HepG2 (cell line): ENCODE results near the gene PLIN5. TPM values are rescaled to one million over a fixed set of nuclear protein-coding genes. Genes with fewer than 3 reads are reported as not detected.
A peak's percentile ranks its signal among the peaks of the same experiment; 100 is the strongest.

Experiments used
- ATAC-seq: fragments of 200-7000 bp; cut with Tn5 transposase; 3 replicates; pipeline ENCODE4 v1.9.1; 2020; ENCODE audit warnings: mild to moderate bottlenecking, moderate library complexity
- BruUV-seq: library from RNA; stranded (reverse); fragments of 400-500 nt; replicated peaks from 2 replicates; lab custom pipeline; 2021; lab: Mats Ljungman, UMichigan
- CTCF ChIA-PET: fragments of 300-600 bp; formaldehyde crosslinking; extraction: SDS; loops from one replicate; lab custom pipeline; 2021; ENCODE audit warnings: low total read pairs, inconsistent platforms, low intra/inter-chr PET ratio; lab: Yijun Ruan, JAX
- POLR2A ChIA-PET: fragments of 350-600 bp; sonication (Branson Sonifier 250); formaldehyde crosslinking; loops from one replicate; lab custom pipeline; 2020; ENCODE audit warnings: antibody characterized with exemption, inconsistent platforms; lab: Yijun Ruan, JAX
- DNase-seq: peaks from one replicate; pipeline ENCODE4 v3.0.0-alpha.2; 2015; ENCODE audit warnings: low spot score
- FAIRE-seq: peaks from 3 replicates; lab custom pipeline; 2011; peaks lifted over from hg19 to GRCh38; lab: Jason Lieb, UNC
- H2AFZ ChIP-seq: one replicate; pipeline ENCODE4 v1.6.1; 2011; ENCODE audit warnings: low read length, inconsistent platforms
- H3K27ac ChIP-seq: fragments of 300-600 bp; 3 replicates; pipeline ENCODE4 v1.8.0; 2011; ENCODE audit warnings: mixed run types, mild to moderate bottlenecking, mixed read lengths, low read length, inconsistent platforms; ENCODE audit not compliant: insufficient read depth; ENCODE audit errors: extremely low read length
- H3K27me3 ChIP-seq, 2 experiments: fragments of 200-600 bp in 1 of 2; 2 replicates in 1 of 2; 3 replicates in 1 of 2; pipeline versions ENCODE4 v1.6.0 to v1.8.0; 2011; ENCODE audit warnings: low read length in 2 of 2, mild to moderate bottlenecking in 2 of 2, moderate library complexity in 2 of 2, inconsistent platforms in 1 of 2; ENCODE audit not compliant: insufficient read depth in 2 of 2, control insufficient read depth in 1 of 2
- H3K36me3 ChIP-seq, 2 experiments: fragments of 200-600 bp in 1 of 2; replicated peaks in 1 of 2; 2 replicates in 1 of 2; 3 replicates in 1 of 2; pipeline versions ENCODE4 v1.5.1 to v1.8.0; 2011; ENCODE audit warnings: low read length in 2 of 2, inconsistent platforms in 1 of 2; ENCODE audit not compliant: insufficient read depth in 2 of 2, control insufficient read depth in 1 of 2
- H3K4me1 ChIP-seq: 2 replicates; pipeline ENCODE4 v1.5.1; 2012; ENCODE audit warnings: low read length, inconsistent platforms; ENCODE audit not compliant: insufficient read depth
- H3K4me2 ChIP-seq: 2 replicates; pipeline ENCODE4 v1.6.0; 2011; ENCODE audit warnings: low read depth, low read length, inconsistent platforms
- H3K4me3 ChIP-seq, 3 experiments: fragments of 200-600 bp in 1 of 3; sonication (generic), shearing (Covaris generic) in 1 of 3; replicated peaks in 1 of 3; 2 replicates each; pipeline ENCODE4 v1.5.1; 2011 to 2016; ENCODE audit warnings: low read length in 3 of 3, inconsistent platforms in 2 of 3, low read depth in 2 of 3, mild to moderate bottlenecking in 2 of 3, control low read depth in 1 of 3, mixed read lengths in 1 of 3; ENCODE audit not compliant: insufficient read depth in 1 of 3
- H3K79me2 ChIP-seq: one replicate; pipeline ENCODE4 v1.6.1; 2011; ENCODE audit warnings: low read length, inconsistent platforms; ENCODE audit not compliant: insufficient read depth
- H3K9ac ChIP-seq: 2 replicates; pipeline ENCODE4 v1.6.0; 2011; ENCODE audit warnings: mild to moderate bottlenecking, low read depth, low read length, inconsistent platforms; ENCODE audit not compliant: insufficient read depth
- H3K9me3 ChIP-seq: 2 replicates; pipeline ENCODE4 v1.5.1; 2012; ENCODE audit warnings: mild to moderate bottlenecking, low read length
- H4K20me1 ChIP-seq: 2 replicates; pipeline ENCODE4 v1.6.0; 2011; ENCODE audit warnings: inconsistent platforms, mild to moderate bottlenecking, low read length, moderate library complexity; ENCODE audit not compliant: insufficient read depth
- AGO2 ChIP-seq: fragments of 200-400 bp; formaldehyde crosslinking; optimal IDR thresholded peaks from 2 replicates; pipeline ENCODE3; 2017; ENCODE audit warnings: mild to moderate bottlenecking, low read depth, low read length, moderate library complexity
- NFRKB ChIP-seq: fragments of 450-650 bp; IDR thresholded peaks from 2 replicates; pipeline ENCODE4 v1.6.1; 2017
- PRPF4 ChIP-seq: fragments of 200-400 bp; formaldehyde crosslinking; IDR thresholded peaks from 2 replicates; pipeline ENCODE4 v1.6.1; 2016; ENCODE audit warnings: low read length, low read depth; ENCODE audit not compliant: poor library complexity, severe bottlenecking
- SMAD1 ChIP-seq: sonication (generic); formaldehyde crosslinking; IDR thresholded peaks from 2 replicates; pipeline ENCODE4 v1.4.0; 2020; ENCODE audit warnings: missing genetic modification reagents, low read depth, mild to moderate bottlenecking, borderline replicate concordance
- SRSF9 ChIP-seq: fragments of 200-400 bp; formaldehyde crosslinking; IDR thresholded peaks from 2 replicates; pipeline ENCODE4 v1.6.1; 2018; ENCODE audit warnings: borderline replicate concordance, mild to moderate bottlenecking, low read depth, low read length; ENCODE audit not compliant: insufficient read depth, poor library complexity, severe bottlenecking
- SRY ChIP-seq: sonication (generic); formaldehyde crosslinking; IDR thresholded peaks from 2 replicates; pipeline ENCODE4 v1.8.0; 2022; ENCODE audit warnings: mild to moderate bottlenecking, missing genetic modification reagents
- ZBTB38 ChIP-seq: sonication (generic); formaldehyde crosslinking; IDR thresholded peaks from 2 replicates; pipeline ENCODE4 v1.5.1; 2020; ENCODE audit warnings: mild to moderate bottlenecking, missing genetic modification reagents
- ZNF12 ChIP-seq: sonication (generic); formaldehyde crosslinking; IDR thresholded peaks from 2 replicates; pipeline ENCODE4 v1.5.0; 2020; ENCODE audit warnings: missing genetic modification reagents
- ZNF256 ChIP-seq: sonication (generic); formaldehyde crosslinking; conservative IDR thresholded peaks from 2 replicates; pipeline ENCODE4 v1.4.0; 2020; ENCODE audit warnings: missing genetic modification reagents
- ZNF609 ChIP-seq: sonication (generic); formaldehyde crosslinking; IDR thresholded peaks from 2 replicates; pipeline ENCODE4 v1.4.0; 2020; ENCODE audit warnings: mild to moderate bottlenecking, missing genetic modification reagents, borderline replicate concordance
- ZNF660 ChIP-seq: sonication (generic); formaldehyde crosslinking; IDR thresholded peaks from 2 replicates; pipeline ENCODE4 v1.5.1; 2020; ENCODE audit warnings: mild to moderate bottlenecking, low read depth, missing genetic modification reagents, borderline replicate concordance
- ZNF724P ChIP-seq: sonication (generic); formaldehyde crosslinking; IDR thresholded peaks from 2 replicates; pipeline ENCODE4 v1.8.0; 2022; ENCODE audit warnings: missing genetic modification reagents, borderline replicate concordance
- ZNF782 ChIP-seq: sonication (generic); formaldehyde crosslinking; IDR thresholded peaks from 2 replicates; pipeline ENCODE4 v1.4.0; 2020; ENCODE audit warnings: missing genetic modification reagents, mild to moderate bottlenecking, borderline replicate concordance
- WGBS: methylation state at CpG from one replicate; pipeline ENCODE4 v1.1.6; 2017; ENCODE audit warnings: low lambda C conversion rate; 5-methylcytosine and 5-hydroxymethylcytosine counted together
- in situ Hi-C: cut with HindIII; loops from 2 replicates; pipeline ENCODE4 v1.10.0; 2017; ENCODE audit warnings: low pct_unique_long_range_greater_than_20kb; ENCODE audit not compliant: extremely low pct_ligation_motif_present
- intact Hi-C: fragments of 100-400 bp; cut with micrococcal nuclease; formaldehyde crosslinking; loops from one replicate; pipeline ENCODE4 v1.10.0; 2022; ENCODE audit not compliant: unreplicated experiment
- polyA plus RNA-seq, 8 experiments: library from polyadenylated mRNA; depleted of rRNA in 3 of 8; stranded (reverse) in 7 of 8; unstranded in 1 of 8; fragments of >200 nt; fragmentation: Illumina TruSeq in 4 of 8; extraction: Trizol in 4 of 8; gene quantifications; 2 replicates each; pipeline versions ENCODE4 v1.2.1 to v1.2.3, GENCODE V29; 2011 to 2016; ENCODE audit warnings: low read depth in 4 of 8, missing spikeins in 1 of 8, mixed read lengths in 1 of 8; ENCODE audit not compliant: insufficient read depth in 1 of 8
- total RNA-seq, 5 experiments: library from RNA; depleted of rRNA; stranded (reverse); fragments of >200 nt; fragmentation: Illumina TruSeq; extraction: Trizol; gene quantifications; 2 replicates each; pipeline ENCODE4 v1.2.3, GENCODE V29; 2016; ENCODE audit warnings: low read depth in 1 of 5
- TF ChIP-seq, protein P1 (sequence below): sonication (generic); formaldehyde crosslinking; IDR thresholded peaks from 2 replicates; pipeline ENCODE4 v1.4.0; 2020; ENCODE audit warnings: mild to moderate bottlenecking, missing genetic modification reagents

The PLIN5 gene
- total and polyA plus RNA-seq, 2 of the 13 experiments (the other 11 are each of a cell fraction or from before 2014, with no cell fraction given) = 1.8 to 4.8 TPM

DNA sequence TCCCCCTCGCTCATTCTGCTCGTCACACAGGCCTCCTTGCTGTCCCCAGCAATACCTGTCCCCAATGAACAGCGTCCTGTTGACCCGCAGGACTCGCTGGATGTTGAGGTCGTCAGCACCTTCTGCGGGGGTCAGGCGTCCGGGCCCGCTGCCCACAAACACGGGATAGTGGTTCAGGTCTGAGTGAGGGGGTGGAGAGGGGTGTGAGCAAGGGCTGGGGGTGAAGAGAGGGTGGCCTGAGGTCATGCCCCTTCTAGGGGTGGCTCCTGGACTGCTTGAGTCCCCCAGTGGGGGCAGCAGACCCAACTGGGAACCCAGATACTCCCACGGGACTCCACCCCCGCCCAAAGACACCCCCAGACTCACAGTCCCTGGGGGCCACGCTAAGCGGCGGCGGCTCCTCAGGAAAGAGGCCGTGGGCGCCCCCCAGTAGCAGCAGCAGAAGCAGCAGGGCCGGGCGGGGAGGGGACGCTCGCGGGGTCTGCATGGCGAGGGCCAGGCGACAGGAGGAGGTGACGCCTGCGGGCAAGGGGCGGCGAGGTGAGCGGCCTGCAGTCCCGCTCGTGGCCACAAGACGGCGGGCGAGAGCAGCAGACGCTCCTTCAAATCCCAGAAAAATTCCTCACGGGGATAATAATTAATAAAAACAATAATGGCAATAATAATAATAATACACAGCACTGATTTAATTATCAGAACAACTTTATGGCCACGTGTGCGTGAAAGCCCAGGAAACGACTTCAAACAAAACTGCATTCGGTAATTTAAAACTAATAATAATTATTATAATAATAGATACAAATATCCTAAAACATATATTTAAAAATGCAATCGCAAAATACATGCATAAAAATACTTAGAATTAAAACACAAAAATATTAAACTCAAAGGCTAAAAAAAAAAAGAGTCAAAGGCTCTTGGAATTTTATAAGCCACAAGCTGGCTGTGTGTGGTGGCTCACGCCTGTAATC is 23.2 kb upstream of the PLIN5 start (continued):
- TF ChIP-seq ZBTB38 (CRISPR knock-in tag) = peak; percentile 55
- TF ChIP-seq SMAD1 = no peak
- TF ChIP-seq ZNF12 (CRISPR knock-in tag) = no peak

GRCh38 chr19:4557144-4557970 is 22.3 kb upstream of the PLIN5 start:
- Histone ChIP-seq H4K20me1 (peaks cover 9% of the 10 kb centered on the region; the same call in 1 of the 2 replicates), H3K27ac (no peak overlapping the region), H3K27me3 (no peaks in the 10 kb centered on the region), H3K4me2 (no peak overlapping the region), H2AFZ (no peak overlapping the region), H3K9ac (no peak overlapping the region), H3K36me3 (peaks cover 32 to 51% of the 10 kb centered on the region in 2 experiments), H3K4me3 (no peak overlapping the region), H3K9me3 (no peaks in the 10 kb centered on the region), H3K79me2 (peaks cover 7% of the 10 kb centered on the region), H3K4me1 (no peaks in the 10 kb centered on the region)
- intact Hi-C loops = no loop called here
- DNase-seq (no peak), FAIRE-seq (no peak), ATAC-seq (peak; percentile 49)
- in situ Hi-C loops = no loop called here
- POLR2A ChIA-PET = no interaction called here
- 96% methylated on average over 31 of the region's 33 CpGs for whole genome bisulfite sequencing
- CTCF ChIA-PET = no interaction called here
- no TSS peak for BruUV-seq
- TF ChIP-seq ZNF256 (CRISPR knock-in tag) (no peak), ZNF724P (CRISPR knock-in tag) (no peak), AGO2 (peak; percentile 56), ZNF782 (CRISPR knock-in tag) (no peak), ZNF660 (no peak), SRSF9 (no peak), PRPF4 (no peak), ZNF609 (CRISPR knock-in tag) (no peak), NFRKB (no peak), SRY (no peak)
- TF ChIP-seq, protein P1, sequence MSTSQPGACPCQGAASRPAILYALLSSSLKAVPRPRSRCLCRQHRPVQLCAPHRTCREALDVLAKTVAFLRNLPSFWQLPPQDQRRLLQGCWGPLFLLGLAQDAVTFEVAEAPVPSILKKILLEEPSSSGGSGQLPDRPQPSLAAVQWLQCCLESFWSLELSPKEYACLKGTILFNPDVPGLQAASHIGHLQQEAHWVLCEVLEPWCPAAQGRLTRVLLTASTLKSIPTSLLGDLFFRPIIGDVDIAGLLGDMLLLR (CRISPR knock-in tag) = no peak
